HG03175 (cell line): ENCODE data around the gene RHOA.
"Not testable (repeated sequence)": the region's sequence is repeated elsewhere in the genome, so short reads cannot be mapped to it uniquely, and the experiment has no call there.

Experiments used
- ATAC-seq: cut with Tn5 transposase; IDR thresholded peaks from one replicate; pipeline ENCODE4 v1.9.1; 2021; ENCODE audit warnings: mild to moderate bottlenecking, moderate library complexity; ENCODE audit not compliant: unreplicated experiment

RHOA gene

GRCh38 chr3:49371946-49372345 is 39.8 kb downstream of the RHOA start:
- ATAC-seq: no peak

- no peak for ATAC-seq
These were observed 41.0 kb downstream of the RHOA start for GRCh38 chr3:49370585-49371290.

GRCh38 chr3:49362561-49362960 is 49.2 kb downstream of the RHOA start:
- no peak for ATAC-seq

GRCh38 chr3:49359623-49360022 is 52.2 kb downstream of the RHOA start:
- no peak for ATAC-seq

GRCh38 chr3:49358884-49359225 is 52.9 kb downstream of the RHOA start:
- ATAC-seq: peak; percentile 7

GRCh38 chr3:49358217-49358883 is 53.4 kb downstream of the RHOA start, which contains the start of gene GPX1:
GPX1 (minus strand) TSS chr3:49358353; CDS start chr3:49358278, 75 bp downstream.
- peak; percentile 84 for ATAC-seq

GRCh38 chr3:49357443-49358216 is 54.1 kb downstream of the RHOA start:
- ATAC-seq: peak; percentile 1

- not testable (repeated sequence) for ATAC-seq
These were observed 54.7 kb downstream of the RHOA start for GRCh38 chr3:49357095-49357442.

GRCh38 chr3:49352890-49353421 is 58.8 kb downstream of the RHOA start:
- ATAC-seq: no peak

GRCh38 chr3:49352281-49352680 is 59.5 kb downstream of the RHOA start:
- no peak for ATAC-seq

- no peak for ATAC-seq
These were observed 60.2 kb downstream of the RHOA start for GRCh38 chr3:49351521-49352011.

- ATAC-seq: no peak
These were observed 62.2 kb downstream of the RHOA start for GRCh38 chr3:49349348-49350114.

GRCh38 chr3:49348361-49348760 is 63.4 kb downstream of the RHOA start:
- ATAC-seq: not testable (repeated sequence)

GRCh38 chr3:49346797-49347251 is 65.0 kb downstream of the RHOA start:
- ATAC-seq: no peak

GRCh38 chr3:49343163-49343562 is 68.6 kb downstream of the RHOA start:
- no peak for ATAC-seq

GRCh38 chr3:49341996-49342395 is 69.8 kb downstream of the RHOA start:
- no peak for ATAC-seq

GRCh38 chr3:49339941-49340800 is 71.6 kb downstream of the RHOA start, which contains the start of gene USP4:
USP4 (minus strand) TSS chr3:49340053; CDS start chr3:49340024, 29 bp downstream.
- peak; percentile 86 for ATAC-seq

GRCh38 chr3:49339581-49339940 is 72.2 kb downstream of the RHOA start:
- ATAC-seq: no peak

- no peak for ATAC-seq
These were observed 77.7 kb downstream of the RHOA start for GRCh38 chr3:49333916-49334633.
